ENCODE measurements around the gene DPH2. TPM values are rescaled to one million over a fixed set of nuclear protein-coding genes. Genes with fewer than 3 reads are reported as not detected.
A peak's percentile ranks its signal among the peaks of the same experiment; 100 is the strongest.

The DPH2 gene
- total RNA-seq, 1 experiment from 2014 or later, result 57.5 TPM

- DNase-seq (ENCODE audit: low spot score), result peak; percentile 58
- H3K27me3 Mint-ChIP-seq (ENCODE audit: low read depth), result no peaks in the 10 kb centered on the region
- H3K9me3 Mint-ChIP-seq, result no peaks in the 10 kb centered on the region
- H3K4me3 Mint-ChIP-seq, result peak overlapping the region; percentile 89
- CTCF ChIA-PET, result interaction anchor here (0.6 to 2.9 kb wide), 11 partner anchors 13 to 264 kb away, joined by 3 to 23 read pairs (median 4); partner anchors contain the start of genes ARTN and IPO13
- TF ChIP-seq JUN (CRISPR knock-in tag; IDR thresholded peaks at IDR 0.05) (0 out of 2 replicates have a peak, but pooled peaks have one; percentile 1), PRDM15 (CRISPR knock-in tag; IDR thresholded peaks at IDR 0.05) (peak; percentile 70), PRRX2 (CRISPR knock-in tag; IDR thresholded peaks at IDR 0.05) (no peak)
- H3K4me1 Mint-ChIP-seq, result peaks cover 42% of the 10 kb centered on the region
- POLR2A ChIA-PET, result interaction anchor here (0.7 to 2.3 kb wide), 7 partner anchors 17 to 211 kb away, joined by 3 to 13 read pairs (median 4); partner anchors contain the start of genes ARTN, CCDC24 and SLC6A9
- H3K36me3 Mint-ChIP-seq, result peaks cover 36% of the 10 kb centered on the region
- ATAC-seq, result no peak
- peak overlapping the region; percentile 41; the same call in 1 of the 2 replicates for H3K27ac Mint-ChIP-seq
Observed at GRCh38 chr1:43975249-43975961, 5.6 kb downstream of the DPH2 start.

- CTCF ChIA-PET, result interaction anchor here (1.0 to 2.6 kb wide), 4 partner anchors 12 to 212 kb away, joined by 3 to 14 read pairs (median 4); no protein-coding TSS in a partner anchor
- ATAC-seq, result no peak
- no peak overlapping the region for H3K27ac Mint-ChIP-seq
- TF ChIP-seq KAT7 (CRISPR knock-in tag; IDR thresholded peaks at IDR 0.05; ENCODE audit: borderline replicate concordance), result no peak
- H3K9me3 Mint-ChIP-seq, result no peaks in the 10 kb centered on the region
- peaks cover 36% of the 10 kb centered on the region for H3K36me3 Mint-ChIP-seq
- POLR2A ChIA-PET, result interaction anchor here (0.7 to 2.3 kb wide), 2 partner anchors 43 to 56 kb away, joined by 3 to 6 read pairs; partner anchors contain the start of genes ARTN and SLC6A9
- no peak for DNase-seq (ENCODE audit: low spot score)
- H3K4me3 Mint-ChIP-seq, result peak overlapping the region; percentile 89
- peaks cover 41% of the 10 kb centered on the region for H3K4me1 Mint-ChIP-seq
- H3K27me3 Mint-ChIP-seq (ENCODE audit: low read depth), result no peaks in the 10 kb centered on the region
Observed at GRCh38 chr1:43976045-43976444, 6.2 kb downstream of the DPH2 start.

GRCh38 chr1:43976890-43977289 is 7.1 kb downstream of the DPH2 start:
- no peak for ATAC-seq
- ChIA-PET POLR2A (no interaction called here), CTCF (no interaction called here)

GRCh38 chr1:43977376-43978263 is 7.8 kb downstream of the DPH2 start:
- POLR2A ChIA-PET, result interaction anchor here (0.7 kb wide), 1 partner anchor 74 kb away, joined by 4 read pairs; no protein-coding TSS in a partner anchor
- H3K4me1 Mint-ChIP-seq, result peaks cover 41% of the 10 kb centered on the region
- H3K27ac Mint-ChIP-seq, result no peak overlapping the region
- no peaks in the 10 kb centered on the region; the same call in 1 of the 2 replicates for H3K27me3 Mint-ChIP-seq (ENCODE audit: low read depth)
- TF ChIP-seq FOXK1 (CRISPR knock-in tag; IDR thresholded peaks at IDR 0.05) (no peak), OVOL2 (CRISPR knock-in tag; IDR thresholded peaks at IDR 0.05; ENCODE audit: borderline replicate concordance) (no peak), ZNF219 (CRISPR knock-in tag; IDR thresholded peaks at IDR 0.05; ENCODE audit: borderline replicate concordance) (no peak), AR (CRISPR knock-in tag; IDR thresholded peaks at IDR 0.05) (no peak), E2F5 (CRISPR knock-in tag; IDR thresholded peaks at IDR 0.05) (no peak), AFF4 (CRISPR knock-in tag; IDR thresholded peaks at IDR 0.05; ENCODE audit: borderline replicate concordance) (no peak)
- no peak for ATAC-seq
- H3K4me3 Mint-ChIP-seq, result peak overlapping the region; percentile 89
- H3K36me3 Mint-ChIP-seq, result peaks cover 32% of the 10 kb centered on the region
- DNase-seq (ENCODE audit: low spot score), result no peak
- no peaks in the 10 kb centered on the region for H3K9me3 Mint-ChIP-seq
- CTCF ChIA-PET, result interaction anchor here (1.1 to 1.7 kb wide), 2 partner anchors 43 to 214 kb away, joined by 7 to 8 read pairs; no protein-coding TSS in a partner anchor

More at GRCh38 chr1:43976890-43977289, 7.1 kb downstream of the DPH2 start:
- H3K27ac Mint-ChIP-seq, result no peak overlapping the region
- no peak for DNase-seq (ENCODE audit: low spot score)
- peaks cover 37% of the 10 kb centered on the region for H3K36me3 Mint-ChIP-seq
- peaks cover 41% of the 10 kb centered on the region for H3K4me1 Mint-ChIP-seq
- H3K27me3 Mint-ChIP-seq (ENCODE audit: low read depth), result no peaks in the 10 kb centered on the region; the same call in 1 of the 2 replicates
- peak overlapping the region; percentile 89 for H3K4me3 Mint-ChIP-seq
- TF ChIP-seq GABPB1 (CRISPR knock-in tag; IDR thresholded peaks at IDR 0.05), result no peak
- TF ChIP-seq FOXK1 (CRISPR knock-in tag; IDR thresholded peaks at IDR 0.05), result no peak
- TF ChIP-seq NFE2L1 (CRISPR knock-in tag; IDR thresholded peaks at IDR 0.05), result no peak
- no peak for TF ChIP-seq ZNF423 (CRISPR knock-in tag; IDR thresholded peaks at IDR 0.05)
- TF ChIP-seq RORB (CRISPR knock-in tag; IDR thresholded peaks at IDR 0.05), result no peak
- no peak for TF ChIP-seq CREB1 (CRISPR knock-in tag; IDR thresholded peaks at IDR 0.05)
- TF ChIP-seq MYBL2 (CRISPR knock-in tag; IDR thresholded peaks at IDR 0.05), result no peak
- no peaks in the 10 kb centered on the region for H3K9me3 Mint-ChIP-seq

Measured in WTC11 (cell line).